ENCODE measurements around the gene PKN1.
"Not testable (repeated sequence)": the region's sequence is repeated elsewhere in the genome, so short reads cannot be mapped to it uniquely, and the experiment has no call there.

PKN1 gene

DNA sequence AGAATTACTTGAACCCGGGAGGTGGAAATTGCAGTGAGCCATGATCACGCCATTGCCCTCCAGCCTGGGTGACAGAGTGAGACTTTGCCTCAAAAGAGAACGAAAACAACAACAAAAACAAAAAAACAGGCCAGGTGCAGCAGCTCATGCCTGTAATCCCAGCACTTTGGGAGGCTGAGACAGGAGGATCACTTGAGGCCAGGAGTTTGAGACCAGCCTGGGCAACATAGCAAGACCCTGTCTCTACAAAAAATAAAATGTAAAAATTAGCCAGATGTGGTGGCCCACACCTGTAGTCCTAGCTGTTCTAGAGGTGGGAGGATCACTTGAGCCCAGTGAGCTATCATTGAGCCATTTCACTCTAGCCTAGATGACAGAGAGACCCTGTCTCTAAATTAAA is 19.2 kb downstream of the PKN1 start:
- not testable (repeated sequence) for DNase-seq (ENCODE audit: extremely low read depth in 1 of 2, low read depth in 1 of 2)

GRCh38 chr19:14459703-14460102 is 26.6 kb downstream of the PKN1 start:
- no peak for DNase-seq (ENCODE audit: extremely low read depth in 1 of 2, low read depth in 1 of 2)

- no peak for DNase-seq (ENCODE audit: extremely low read depth in 1 of 2, low read depth in 1 of 2)
Measured at GRCh38 chr19:14460935-14461334, 27.8 kb downstream of the PKN1 start.

DNA sequence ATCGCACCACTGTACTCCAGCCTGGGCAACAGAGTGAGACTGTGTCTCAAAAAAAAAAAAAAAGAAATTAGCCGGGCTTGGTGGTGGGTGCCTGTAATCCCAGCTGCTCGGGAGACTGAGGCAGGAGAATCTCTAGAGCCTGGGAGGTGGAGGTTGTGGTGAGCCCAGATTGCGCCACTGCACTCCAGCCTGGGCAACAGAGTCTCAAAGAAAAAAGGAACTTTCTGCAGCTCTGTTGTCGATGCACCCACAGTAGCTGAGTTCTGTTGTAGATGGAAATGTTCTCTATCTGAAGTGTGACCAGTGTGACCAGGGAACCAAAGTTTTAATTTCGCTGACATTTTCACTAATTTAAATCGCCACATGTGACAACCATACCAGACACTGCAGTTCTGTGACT is 29.3 kb downstream of the PKN1 start:
- DNase-seq (ENCODE audit: extremely low read depth in 1 of 2, low read depth in 1 of 2): not testable (repeated sequence)

GRCh38 chr19:14463747-14464146 is 30.6 kb downstream of the PKN1 start:
- DNase-seq (ENCODE audit: extremely low read depth in 1 of 2, low read depth in 1 of 2): no peak

DNA sequence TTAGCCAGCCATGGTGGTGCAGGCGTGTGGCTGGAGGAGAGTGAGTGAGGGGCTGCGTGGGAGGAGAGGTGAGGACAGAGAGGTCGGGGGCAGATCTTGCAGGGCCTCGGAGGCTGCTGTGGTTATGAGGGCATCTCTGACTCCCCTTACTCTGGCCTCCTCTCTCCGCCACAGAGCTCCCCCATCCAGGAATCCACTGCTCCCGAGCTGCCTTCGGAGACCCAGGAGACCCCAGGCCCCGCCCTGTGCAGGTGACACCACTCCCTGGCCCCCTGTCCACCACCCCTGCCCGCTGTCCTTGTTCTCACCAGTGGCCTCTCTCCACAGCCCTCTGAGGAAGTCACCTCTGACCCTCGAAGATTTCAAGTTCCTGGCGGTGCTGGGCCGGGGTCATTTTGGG is 34.3 kb downstream of the PKN1 start:
- no peak for DNase-seq (ENCODE audit: extremely low read depth in 1 of 2, low read depth in 1 of 2)

DNA sequence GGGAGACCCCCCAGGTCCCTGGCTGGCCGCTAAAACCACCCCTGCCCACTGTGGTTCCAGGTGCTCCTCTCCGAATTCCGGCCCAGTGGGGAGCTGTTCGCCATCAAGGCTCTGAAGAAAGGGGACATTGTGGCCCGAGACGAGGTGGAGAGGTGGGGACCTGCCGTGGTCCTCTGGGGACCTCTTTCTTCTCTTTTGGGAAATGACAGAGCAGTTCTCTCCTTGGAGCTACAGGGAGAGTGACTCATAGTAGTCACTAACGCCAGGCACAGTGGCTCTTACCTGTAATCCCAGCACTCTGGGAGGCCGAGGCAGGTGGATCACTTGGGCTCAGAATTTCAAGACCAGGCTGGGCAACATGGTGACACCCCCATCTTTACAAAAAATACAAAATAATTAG is 34.7 kb downstream of the PKN1 start:
- no peak for DNase-seq (ENCODE audit: extremely low read depth in 1 of 2, low read depth in 1 of 2)

DNA sequence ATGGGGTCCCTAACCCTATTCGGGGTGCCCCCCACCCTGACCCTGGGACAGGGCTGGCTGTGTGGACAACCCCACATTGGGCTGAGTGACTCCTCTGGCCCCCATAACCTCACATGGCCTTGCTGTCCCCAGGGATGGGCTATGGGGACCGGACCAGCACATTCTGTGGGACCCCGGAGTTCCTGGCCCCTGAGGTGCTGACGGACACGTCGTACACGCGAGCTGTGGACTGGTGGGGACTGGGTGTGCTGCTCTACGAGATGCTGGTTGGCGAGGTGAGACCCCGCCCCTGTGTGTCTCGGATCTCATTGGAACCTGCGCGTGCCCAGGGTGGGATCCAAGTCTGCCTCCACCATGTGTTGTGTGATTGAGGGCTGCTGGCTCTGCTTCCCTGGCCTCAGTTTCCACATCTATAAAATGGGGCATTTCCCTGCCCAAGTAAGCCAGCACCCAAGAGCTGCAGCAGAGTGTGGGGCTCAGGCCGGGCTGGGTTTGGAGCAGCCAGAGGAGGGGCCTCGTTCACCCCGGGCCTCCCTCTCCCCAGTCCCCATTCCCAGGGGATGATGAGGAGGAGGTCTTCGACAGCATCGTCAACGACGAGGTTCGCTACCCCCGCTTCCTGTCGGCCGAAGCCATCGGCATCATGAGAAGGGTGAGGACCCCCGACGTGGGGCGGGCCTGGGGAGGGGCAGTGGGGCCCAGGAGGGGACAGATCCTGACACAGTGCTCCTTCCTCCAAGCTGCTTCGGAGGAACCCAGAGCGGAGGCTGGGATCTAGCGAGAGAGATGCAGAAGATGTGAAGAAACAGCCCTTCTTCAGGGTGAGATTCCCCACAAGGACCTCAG is 37.1 kb downstream of the PKN1 start:
- no peak for DNase-seq (ENCODE audit: extremely low read depth in 1 of 2, low read depth in 1 of 2)

DNA sequence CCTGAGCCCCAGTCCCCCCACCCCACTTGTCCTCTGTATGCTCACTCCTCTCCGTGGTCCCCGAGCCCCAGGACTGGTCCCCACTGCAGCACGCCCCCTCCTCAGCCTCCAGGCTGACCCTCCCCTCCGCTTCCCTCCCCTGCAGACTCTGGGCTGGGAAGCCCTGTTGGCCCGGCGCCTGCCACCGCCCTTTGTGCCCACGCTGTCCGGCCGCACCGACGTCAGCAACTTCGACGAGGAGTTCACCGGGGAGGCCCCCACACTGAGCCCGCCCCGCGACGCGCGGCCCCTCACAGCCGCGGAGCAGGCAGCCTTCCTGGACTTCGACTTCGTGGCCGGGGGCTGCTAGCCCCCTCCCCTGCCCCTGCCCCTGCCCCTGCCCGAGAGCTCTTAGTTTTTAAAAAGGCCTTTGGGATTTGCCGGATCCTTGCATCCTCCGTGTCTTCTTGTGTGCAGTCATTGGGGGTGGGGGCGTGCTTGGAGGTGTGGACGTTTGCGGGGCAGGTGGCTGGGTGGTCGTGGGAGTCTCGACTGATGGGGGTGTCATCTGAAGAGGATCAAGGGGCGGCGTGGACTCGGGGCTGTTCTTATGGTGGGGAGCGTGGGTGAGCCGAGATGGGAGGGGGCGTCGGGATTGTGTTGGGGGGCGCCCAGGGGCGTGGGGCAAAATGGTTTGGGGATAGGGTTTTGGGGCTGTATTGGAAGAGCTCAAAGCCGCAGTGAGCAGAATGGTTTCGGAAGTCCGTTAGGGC is 38.5 kb downstream of the PKN1 start:
- DNase-seq (ENCODE audit: extremely low read depth in 1 of 2, low read depth in 1 of 2): no peak

GRCh38 chr19:14472202-14472938 is 39.3 kb downstream of the PKN1 start:
- DNase-seq (ENCODE audit: extremely low read depth in 1 of 2, low read depth in 1 of 2): peak; percentile 74 to 84

GRCh38 chr19:14473073-14473977 is 40.2 kb downstream of the PKN1 start:
- DNase-seq (ENCODE audit: extremely low read depth in 1 of 2, low read depth in 1 of 2): no peak

- no peak for DNase-seq (ENCODE audit: extremely low read depth in 1 of 2, low read depth in 1 of 2)
Measured at GRCh38 chr19:14473978-14474578, 41.0 kb downstream of the PKN1 start.

DNA sequence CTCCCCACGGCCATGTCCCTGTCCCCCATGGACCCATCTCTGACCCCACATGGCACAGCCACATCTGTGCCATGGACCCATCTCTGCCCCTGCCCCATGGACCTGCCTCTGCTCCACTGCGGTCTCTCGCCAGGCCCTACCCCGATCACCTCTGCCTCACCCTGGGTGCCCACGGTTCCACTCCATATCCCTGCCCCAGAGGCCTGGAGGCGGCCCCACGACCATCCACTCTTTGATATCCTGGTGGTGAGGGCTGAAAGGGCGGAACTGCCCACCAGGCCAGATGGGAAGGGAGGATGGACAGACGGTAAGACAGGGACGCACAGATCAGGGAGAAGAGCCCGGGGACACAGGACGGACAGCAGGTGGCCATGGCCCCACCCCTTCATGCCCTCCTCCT is 41.7 kb downstream of the PKN1 start:
- no peak for DNase-seq (ENCODE audit: extremely low read depth in 1 of 2, low read depth in 1 of 2)

DNA sequence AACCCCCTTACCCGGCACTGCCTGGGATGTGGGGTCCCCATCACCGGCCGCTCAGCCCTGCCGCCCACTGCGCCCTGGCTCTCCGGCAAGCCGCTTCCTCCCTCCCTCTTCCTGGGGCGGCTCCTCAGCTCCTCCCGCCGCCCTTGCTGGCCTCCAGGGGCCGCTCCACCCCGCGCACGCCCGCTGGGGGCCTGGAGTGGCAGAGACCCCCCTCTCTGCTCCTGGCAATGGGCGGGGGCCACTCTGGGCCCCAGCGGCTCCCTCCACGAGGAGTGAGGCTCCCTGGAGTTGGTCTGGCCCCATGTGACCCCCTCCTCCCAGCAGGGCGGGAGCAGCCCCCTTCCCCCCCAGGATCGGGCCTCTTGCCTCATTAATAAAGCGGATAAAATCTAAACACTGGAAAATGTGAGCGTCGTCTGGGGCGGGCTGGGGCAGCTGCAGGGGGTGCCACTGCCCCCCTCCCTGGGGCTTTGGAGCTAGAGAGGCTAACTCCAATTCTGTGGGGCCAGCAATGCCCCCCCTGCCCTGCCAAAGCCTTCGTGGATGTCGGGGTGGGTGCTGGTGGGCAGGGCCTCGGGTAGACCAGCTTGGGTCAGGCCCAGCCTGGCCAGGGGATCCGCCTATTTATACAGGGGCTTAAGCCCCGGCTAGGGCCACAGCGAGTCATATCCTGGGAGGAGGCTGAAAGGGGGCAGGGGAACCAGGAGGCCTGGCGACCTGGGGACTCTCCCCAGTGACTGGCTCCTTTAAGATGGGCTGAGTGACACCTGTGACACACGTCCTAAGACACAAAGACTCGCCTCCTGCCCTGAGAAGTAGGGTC is 42.4 kb downstream of the PKN1 start, which contains the start of gene PTGER1:
Gene PTGER1 (minus strand): TSS at position 104 of the 823 bp plus-strand sequence. CDS start 1,034 bp downstream, outside the sequence.
- DNase-seq (ENCODE audit: extremely low read depth in 1 of 2, low read depth in 1 of 2): no peak

GRCh38 chr19:14476327-14476672 is 43.2 kb downstream of the PKN1 start:
- no peak for DNase-seq (ENCODE audit: extremely low read depth in 1 of 2, low read depth in 1 of 2)

- DNase-seq (ENCODE audit: extremely low read depth in 1 of 2, low read depth in 1 of 2): no peak
Measured at GRCh38 chr19:14476673-14477401, 43.7 kb downstream of the PKN1 start.

- no peak for DNase-seq (ENCODE audit: extremely low read depth in 1 of 2, low read depth in 1 of 2)
Measured at GRCh38 chr19:14477418-14478112, 44.5 kb downstream of the PKN1 start.

DNA sequence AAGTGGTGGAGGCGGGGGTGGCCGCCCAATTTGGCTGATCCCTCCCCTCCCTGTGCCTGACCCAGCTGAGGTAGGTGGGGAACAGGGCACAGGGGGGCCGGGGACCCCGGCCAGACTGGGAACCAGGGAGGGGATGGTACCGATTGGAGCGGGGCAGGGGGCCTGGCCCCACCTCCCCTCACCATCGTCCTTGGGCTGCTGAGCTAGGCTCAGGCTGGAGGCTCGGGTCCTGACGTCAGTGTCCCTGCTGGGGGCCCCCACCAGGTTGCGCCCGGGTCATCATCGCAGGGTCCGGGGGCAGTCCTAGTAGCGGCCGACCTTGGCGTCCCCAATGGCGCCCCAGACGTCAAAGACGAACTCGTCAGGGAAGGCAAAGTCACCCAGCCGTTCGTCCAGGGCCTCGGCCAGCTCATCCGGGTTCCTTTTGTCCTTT is 45.0 kb downstream of the PKN1 start:
- no peak for DNase-seq (ENCODE audit: extremely low read depth in 1 of 2, low read depth in 1 of 2)

All from activated CD8-positive, alpha-beta memory T cell treated with anti-CD3 and anti-CD28 coated beads for 1 hour (primary cell).